8988T (cell line): ENCODE results near the gene COL28A1.

Experiments
- DNase-seq: peaks from one replicate; pipeline ENCODE4 v3.0.0; 2011

COL28A1 gene

GRCh38 chr7:7452652-7453051 lies 83.0 kb downstream of the COL28A1 start:
- DNase-seq, result no peak

- no peak for DNase-seq
These were observed 83.6 kb downstream of the COL28A1 start for GRCh38 chr7:7452119-7452518.

- DNase-seq, result no peak
These were observed 86.6 kb downstream of the COL28A1 start for GRCh38 chr7:7449055-7449454.

DNA sequence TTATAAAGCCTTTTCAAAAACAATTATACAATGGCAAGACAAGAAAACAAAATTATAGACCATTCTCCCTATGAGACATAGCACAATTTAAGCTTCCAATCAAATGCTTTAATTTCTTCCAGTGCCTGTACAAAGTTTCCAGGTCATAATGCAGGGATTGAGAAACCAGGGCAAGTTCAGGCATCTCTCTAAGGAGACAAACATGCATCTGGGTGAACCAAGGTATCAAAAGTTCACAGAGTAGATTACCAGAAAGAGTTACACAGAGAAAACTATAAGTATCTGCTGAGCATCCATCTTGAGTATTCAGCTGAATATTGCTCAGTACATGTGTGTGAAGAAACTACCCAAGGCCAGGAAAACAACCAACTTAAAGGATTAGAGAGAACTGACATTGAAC lies 89.1 kb downstream of the COL28A1 start:
- no peak for DNase-seq

- DNase-seq, result no peak
These were observed 91.8 kb downstream of the COL28A1 start for GRCh38 chr7:7443806-7444350.

DNA sequence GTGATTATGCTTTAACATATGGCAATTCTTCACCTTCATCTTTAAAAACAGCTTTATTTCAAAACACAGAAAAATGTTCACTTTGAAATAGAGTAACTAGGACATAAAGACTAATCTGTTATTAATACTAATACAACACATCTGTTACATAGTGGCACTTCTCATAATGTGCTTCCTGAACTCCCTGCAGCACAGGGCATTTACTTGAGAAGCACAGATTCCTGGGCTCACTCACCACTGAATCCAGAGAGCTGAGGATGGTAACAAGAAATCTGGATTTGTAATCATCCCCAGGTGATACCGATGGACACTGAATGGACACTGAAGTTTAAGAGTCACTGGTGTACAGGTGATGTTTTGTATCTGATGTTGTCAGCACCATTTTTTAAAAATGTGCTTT lies 96.1 kb downstream of the COL28A1 start:
- no peak for DNase-seq

DNA sequence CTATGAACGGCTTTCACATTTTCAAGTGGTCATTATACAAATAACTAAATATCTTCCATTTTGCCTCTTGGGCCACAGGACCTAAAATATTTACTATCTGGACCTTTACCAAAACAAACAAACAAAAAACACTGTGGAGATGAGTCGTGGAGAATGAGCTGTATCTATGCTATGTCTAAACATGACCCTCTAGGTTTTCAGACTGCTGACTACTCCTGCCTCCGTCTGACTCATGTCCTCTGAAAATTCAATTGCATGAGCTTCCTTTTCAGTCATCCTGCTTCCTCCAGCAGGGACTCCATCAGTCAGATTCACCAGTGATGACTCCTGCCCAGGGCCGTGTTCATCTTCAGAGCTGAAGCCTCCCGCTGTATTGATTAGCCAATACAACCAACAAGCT lies 96.8 kb downstream of the COL28A1 start:
- peak; percentile 14 for DNase-seq

- no peak for DNase-seq
These were observed 99.7 kb downstream of the COL28A1 start for GRCh38 chr7:7435978-7436377.

DNA sequence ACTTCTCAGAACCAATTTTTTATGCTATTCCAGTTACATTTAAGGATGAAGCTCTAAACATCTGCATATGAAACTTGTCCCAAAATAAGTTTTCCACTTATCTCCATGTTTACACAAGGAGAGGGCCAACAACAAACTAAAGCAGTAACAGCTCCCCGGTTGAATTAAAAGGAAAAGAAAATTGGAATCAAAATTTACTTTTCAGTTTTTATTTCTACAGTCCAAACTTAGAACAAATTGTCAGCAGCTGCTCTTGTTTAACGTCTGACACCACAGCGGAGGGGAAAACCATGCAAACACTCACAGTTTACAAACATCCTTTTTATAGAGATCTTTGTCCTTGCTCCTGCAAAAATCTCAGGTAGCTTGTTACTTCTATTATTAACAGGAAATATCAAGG lies 101.3 kb downstream of the COL28A1 start:
- no peak for DNase-seq

DNA sequence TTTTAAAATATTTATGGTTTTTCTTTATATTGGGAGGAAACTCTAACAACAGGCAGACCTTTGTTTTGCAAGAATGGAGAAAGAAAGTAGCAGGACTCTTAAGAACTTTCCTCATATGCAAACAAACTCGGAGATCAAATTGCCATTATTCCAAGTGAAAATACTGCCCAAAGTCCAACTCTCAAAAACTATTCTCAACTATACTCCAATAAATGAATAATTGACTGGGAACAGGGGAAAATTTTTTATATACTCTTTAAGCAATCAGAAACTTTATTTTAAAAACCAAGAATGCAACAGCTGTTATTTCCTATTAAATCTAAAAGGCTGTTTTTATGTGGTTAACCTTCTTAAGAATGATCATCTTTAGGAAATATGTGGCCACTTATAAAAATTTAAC lies 101.9 kb downstream of the COL28A1 start:
- no peak for DNase-seq

DNA sequence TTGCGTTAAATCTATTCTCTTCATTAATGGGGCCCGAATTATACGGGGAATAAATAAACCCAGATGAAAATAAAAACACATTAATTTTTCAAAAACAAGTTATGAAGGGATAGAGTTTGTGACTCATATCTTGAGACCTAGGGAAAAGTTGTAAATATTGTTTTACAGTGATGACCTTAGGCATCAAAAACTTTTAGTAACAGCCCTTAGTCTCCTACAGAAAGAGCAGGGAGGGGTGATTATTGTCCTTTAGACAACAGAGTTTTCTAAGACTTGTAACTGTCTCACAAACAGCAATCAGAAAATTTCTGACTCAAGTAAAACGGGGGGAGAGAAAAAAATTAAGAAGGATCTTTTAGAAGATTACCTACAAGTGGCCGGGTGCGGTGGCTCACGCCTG lies 102.7 kb downstream of the COL28A1 start:
- DNase-seq, result no peak

DNA sequence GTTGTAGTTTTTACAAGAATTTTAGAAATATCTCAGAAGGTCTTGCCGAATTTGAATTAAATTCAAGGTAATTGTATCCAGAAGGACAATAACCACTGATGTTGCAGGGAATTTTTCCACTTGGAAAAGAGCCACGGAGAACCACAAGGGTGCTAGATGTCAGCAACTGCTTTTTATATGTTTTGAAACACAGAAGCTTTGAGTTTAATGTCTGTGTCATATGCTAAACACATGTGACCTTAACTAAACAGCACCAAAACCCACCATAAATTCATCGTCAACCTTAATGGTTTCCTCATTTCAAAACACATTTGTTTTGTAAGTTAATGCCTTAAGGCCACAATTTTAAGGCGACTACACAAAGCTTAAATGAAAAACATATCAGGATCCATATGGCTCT lies 106.9 kb downstream of the COL28A1 start:
- DNase-seq, result no peak

DNA sequence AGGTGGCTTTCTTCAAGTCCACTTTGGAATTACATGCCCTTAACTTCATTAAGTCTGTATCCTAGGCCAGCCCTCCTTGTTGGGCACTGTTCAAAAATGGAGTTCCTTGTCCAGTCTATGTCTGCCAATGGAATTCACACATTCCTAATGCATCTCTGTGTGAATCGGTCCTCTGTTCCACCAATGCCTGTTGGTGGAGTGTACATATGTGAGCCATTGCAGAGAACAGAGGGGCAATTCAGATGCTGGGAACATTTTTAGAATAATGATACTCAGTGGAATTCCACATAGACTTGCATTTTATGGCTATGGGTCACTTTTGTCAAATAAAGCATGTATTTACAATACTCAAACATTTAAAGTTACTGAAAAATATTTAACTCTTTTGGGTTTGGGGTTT lies 108.3 kb downstream of the COL28A1 start:
- DNase-seq, result no peak

- DNase-seq, result no peak
These were observed 109.0 kb downstream of the COL28A1 start for GRCh38 chr7:7426676-7427075.

- no peak for DNase-seq
These were observed 110.4 kb downstream of the COL28A1 start for GRCh38 chr7:7425321-7425720.

- no peak for DNase-seq
These were observed 111.4 kb downstream of the COL28A1 start for GRCh38 chr7:7424151-7424873.

GRCh38 chr7:7422641-7423040 lies 113.0 kb downstream of the COL28A1 start:
- no peak for DNase-seq

GRCh38 chr7:7421826-7422225 lies 113.8 kb downstream of the COL28A1 start:
- no peak for DNase-seq

DNA sequence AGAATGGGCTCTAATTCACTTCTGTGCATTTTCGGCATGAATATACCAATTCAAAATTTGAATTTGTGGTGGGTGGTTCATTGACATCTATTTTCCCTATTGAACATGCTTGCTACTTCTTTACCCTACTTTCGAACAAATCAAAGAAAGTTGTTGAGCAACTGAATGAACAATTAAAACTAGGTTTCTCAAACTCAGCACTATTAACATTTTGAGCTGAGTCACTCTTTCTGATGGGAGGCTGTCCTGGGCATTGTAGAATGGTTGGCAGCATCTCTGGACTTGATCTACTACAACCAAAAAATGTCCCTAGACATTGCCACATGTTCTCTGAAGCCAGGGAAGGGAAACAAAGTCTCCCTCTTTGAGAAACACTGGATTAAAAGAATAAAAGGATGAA lies 116.7 kb downstream of the COL28A1 start:
- no peak for DNase-seq

GRCh38 chr7:7417851-7418250 lies 117.8 kb downstream of the COL28A1 start:
- no peak for DNase-seq

- no peak for DNase-seq
These were observed 118.3 kb downstream of the COL28A1 start for GRCh38 chr7:7417414-7417813.

GRCh38 chr7:7416031-7416858 lies 119.4 kb downstream of the COL28A1 start:
- DNase-seq, result no peak

DNA sequence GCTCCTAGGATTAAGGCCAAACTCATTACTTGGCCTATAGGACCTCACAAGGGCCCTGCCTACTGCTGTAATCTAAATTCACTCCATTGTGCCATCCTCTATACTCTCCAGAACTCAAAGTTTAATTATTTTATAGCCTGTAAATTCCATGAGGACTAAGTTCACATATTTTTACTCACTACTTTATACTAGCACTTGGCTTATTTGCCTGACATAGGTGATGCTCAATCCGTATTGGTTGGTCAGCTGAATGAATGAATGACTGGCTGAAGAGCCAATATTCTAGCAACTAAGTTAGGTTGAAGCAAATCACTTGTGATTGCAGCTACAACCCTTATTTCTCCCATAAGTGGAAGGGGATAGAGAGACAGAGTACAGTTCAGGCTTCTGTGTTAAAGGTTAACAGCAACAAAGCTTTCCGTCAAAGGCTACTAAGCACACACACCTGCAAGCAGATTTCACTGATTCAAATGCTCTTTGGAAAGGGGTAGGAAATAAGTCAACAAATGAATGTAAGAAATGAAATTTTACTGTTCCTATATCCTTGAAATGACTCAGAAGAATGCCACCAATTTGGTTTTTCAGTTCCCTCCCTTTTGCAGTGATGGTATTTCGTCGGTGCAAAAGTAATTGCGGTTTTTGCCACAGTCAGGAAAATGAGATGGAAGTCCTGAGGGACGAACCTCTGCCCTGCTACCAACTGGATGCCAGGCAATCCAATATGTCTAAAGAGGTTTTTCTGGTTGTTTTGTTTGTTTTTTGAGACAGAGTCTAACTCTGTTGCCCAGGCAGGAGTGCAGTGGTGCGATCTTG lies 120.7 kb downstream of the COL28A1 start:
- no peak for DNase-seq
